Chondrocyte (in vitro differentiated cells): ENCODE measurements around the gene FYN. TPM values are rescaled to one million over a fixed set of nuclear protein-coding genes. Genes with fewer than 3 reads are reported as not detected.
A peak's percentile ranks its signal among the peaks of the same experiment; 100 is the strongest.

Experiments used
- DNase-seq: peaks from one replicate; pipeline ENCODE4 v3.0.0; 2021; ENCODE audit warnings: mixed read lengths, low spot score
- H3K27ac Mint-ChIP-seq: one replicate; pipeline ENCODE4 v1.8.0; 2021; ENCODE audit warnings: mild to moderate bottlenecking, moderate library complexity, mixed read lengths; ENCODE audit not compliant: unreplicated experiment
- H3K27me3 Mint-ChIP-seq: 2 replicates; pipeline ENCODE4 v1.8.0; 2021; ENCODE audit warnings: low read depth, mixed read lengths
- H3K36me3 Mint-ChIP-seq: 2 replicates; pipeline ENCODE4 v1.8.0; 2021; ENCODE audit warnings: low read depth, mixed read lengths
- H3K4me1 Mint-ChIP-seq: 2 replicates; pipeline ENCODE4 v1.8.0; 2021; ENCODE audit warnings: low read depth, mild to moderate bottlenecking, mixed read lengths
- H3K4me3 Mint-ChIP-seq: one replicate; pipeline ENCODE4 v1.8.0; 2021; ENCODE audit warnings: mild to moderate bottlenecking, moderate library complexity, mixed read lengths; ENCODE audit not compliant: unreplicated experiment
- H3K9me3 Mint-ChIP-seq: 2 replicates; pipeline ENCODE4 v1.8.0; 2021; ENCODE audit warnings: low read depth, mixed read lengths
- CTCF ChIP-seq: fragments of 200-600 bp; sonication (generic); IDR thresholded peaks from 2 replicates; pipeline ENCODE4 v1.5.0; 2021; ENCODE audit warnings: antibody characterized with exemption, mild to moderate bottlenecking, moderate library complexity
- total RNA-seq: library from RNA; stranded (reverse); gene quantifications from 3 replicates; pipeline ENCODE4 v1.2.1, GENCODE V29; 2021

Gene FYN
- total RNA-seq, 1 donor from 2014 or later: 109 TPM

DNA sequence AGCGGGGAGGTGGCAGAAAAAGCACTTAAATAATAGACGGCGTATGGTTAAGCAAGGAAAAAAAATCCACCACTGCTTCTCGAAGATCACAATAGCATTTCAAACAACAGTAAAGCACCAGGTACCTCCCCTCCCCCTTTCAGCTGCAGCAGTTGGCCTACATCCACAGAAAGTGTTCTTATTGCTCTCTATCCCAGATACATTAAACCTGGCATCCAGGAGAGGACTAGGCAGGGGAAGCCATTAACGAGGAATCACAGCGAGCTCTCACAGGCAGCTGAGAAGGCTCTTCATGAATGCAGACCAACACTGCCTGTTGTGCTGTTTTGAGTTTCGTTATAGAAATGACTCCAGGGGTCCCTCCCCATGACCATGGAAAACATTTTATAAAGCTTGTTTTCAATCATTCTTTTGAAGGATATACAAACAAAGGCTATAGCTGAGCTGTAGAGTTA, 11.8 kb downstream of the FYN start:
- TF ChIP-seq CTCF: no peak
- Mint-ChIP-seq H3K36me3 (no peaks in the 10 kb centered on the region), H3K27ac (no peak overlapping the region), H3K4me3 (no peak overlapping the region), H3K4me1 (peaks cover 29% of the 10 kb centered on the region), H3K9me3 (peaks cover 3% of the 10 kb centered on the region), H3K27me3 (no peaks in the 10 kb centered on the region)
- no peak for DNase-seq

DNA sequence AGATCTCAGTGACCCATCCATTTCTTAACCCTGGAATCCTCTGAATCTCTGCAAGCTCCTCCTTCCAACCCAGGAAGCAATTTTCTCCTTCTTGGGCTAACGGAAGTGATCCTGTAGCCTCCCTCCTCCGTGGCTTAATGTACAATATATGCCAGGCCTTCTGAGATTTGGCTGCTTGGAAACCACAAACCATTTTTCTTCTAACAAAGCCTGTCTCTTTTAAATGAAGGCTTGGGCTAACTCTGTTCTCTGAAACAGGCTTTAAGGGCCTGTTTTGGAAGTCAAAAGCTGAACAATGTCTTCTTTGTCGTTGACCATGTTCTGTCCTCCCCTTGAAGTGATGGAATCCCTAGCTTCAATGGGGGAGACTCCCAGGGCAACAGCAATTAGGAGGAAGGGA, 14.9 kb downstream of the FYN start:
- Mint-ChIP-seq H3K4me1 (peaks cover 37% of the 10 kb centered on the region), H3K4me3 (no peak overlapping the region)

DNA sequence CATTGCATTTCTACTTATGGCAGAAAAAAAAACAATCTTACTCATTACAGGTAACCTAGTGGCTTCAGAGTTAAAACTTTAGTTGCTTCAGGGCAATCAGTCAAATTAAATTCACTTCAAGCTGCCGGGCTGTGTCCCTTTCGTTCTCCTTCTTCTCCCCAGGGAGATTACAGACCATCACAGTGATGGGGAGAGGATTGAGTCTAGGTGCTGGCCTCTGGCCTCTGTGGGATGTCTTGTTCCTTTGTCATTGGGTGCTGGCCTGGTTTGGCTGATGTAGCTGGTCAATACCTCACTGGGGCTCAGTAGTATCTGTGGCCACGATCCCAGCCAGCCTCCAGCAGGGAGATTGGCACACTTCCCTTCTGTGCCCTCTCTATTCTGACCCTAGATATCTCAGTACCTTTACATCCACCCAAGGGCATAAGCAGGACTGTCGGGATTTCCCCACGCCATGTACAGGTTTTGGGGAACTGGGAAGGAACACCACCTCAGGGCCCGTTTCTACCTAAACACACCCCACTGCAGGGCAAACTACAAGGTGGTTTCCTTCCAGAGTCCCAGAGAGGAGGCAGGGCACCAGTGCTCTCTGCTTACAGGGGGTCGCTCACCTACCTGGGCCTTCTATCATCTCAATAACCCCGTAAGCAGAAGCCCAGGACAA, 15.4 kb downstream of the FYN start:
- no peaks in the 10 kb centered on the region for H3K36me3 Mint-ChIP-seq
- no peaks in the 10 kb centered on the region for H3K27me3 Mint-ChIP-seq
- H3K27ac Mint-ChIP-seq: peak overlapping the region; percentile 23
- peaks cover 42% of the 10 kb centered on the region for H3K4me1 Mint-ChIP-seq
- H3K4me3 Mint-ChIP-seq: no peak overlapping the region
- H3K9me3 Mint-ChIP-seq: peaks cover 3% of the 10 kb centered on the region
- TF ChIP-seq CTCF: no peak
- no peak for DNase-seq

More for the DNA sequence above, 14.9 kb downstream of the FYN start:
- TF ChIP-seq CTCF: no peak
- Mint-ChIP-seq H3K27ac (peak overlapping the region; percentile 23), H3K36me3 (no peaks in the 10 kb centered on the region), H3K27me3 (no peaks in the 10 kb centered on the region), H3K9me3 (peaks cover 3% of the 10 kb centered on the region)
- DNase-seq: no peak

- Mint-ChIP-seq H3K36me3 (no peaks in the 10 kb centered on the region), H3K4me3 (no peak overlapping the region), H3K9me3 (peaks cover 3% of the 10 kb centered on the region), H3K27me3 (no peaks in the 10 kb centered on the region), H3K27ac (no peak overlapping the region), H3K4me1 (peaks cover 57% of the 10 kb centered on the region)
- DNase-seq: no peak
- no peak for TF ChIP-seq CTCF
Measured at GRCh38 chr6:111855753-111856152, 17.5 kb downstream of the FYN start.

DNA sequence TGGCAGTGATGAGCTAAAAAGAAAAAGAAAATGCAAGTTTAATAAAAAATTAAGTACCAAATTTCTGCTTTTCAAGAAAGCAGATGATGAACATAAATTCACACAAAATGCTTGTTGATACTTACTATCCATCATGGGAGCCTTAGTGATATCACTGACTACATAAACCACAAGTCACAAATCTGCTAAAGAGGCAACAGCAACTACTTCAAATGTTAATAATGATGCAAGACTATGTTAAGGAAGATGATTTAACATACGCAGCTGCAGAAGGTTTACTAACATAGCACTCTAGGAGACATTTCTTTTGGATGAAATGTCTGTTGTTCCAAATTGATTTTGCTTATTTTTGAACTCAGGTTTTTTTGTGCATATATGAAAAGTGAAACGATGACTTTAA, 18.6 kb downstream of the FYN start:
- Mint-ChIP-seq H3K27ac (no peak overlapping the region), H3K9me3 (peaks cover 3% of the 10 kb centered on the region), H3K4me3 (no peak overlapping the region), H3K36me3 (no peaks in the 10 kb centered on the region), H3K4me1 (peaks cover 60% of the 10 kb centered on the region), H3K27me3 (no peaks in the 10 kb centered on the region)
- DNase-seq: no peak
- TF ChIP-seq CTCF: no peak
